AG20443 (cell line): ENCODE measurements around the gene SDHAF2.
A peak's percentile ranks its signal among the peaks of the same experiment; 100 is the strongest.
"Not testable (repeated sequence)": the region's sequence is repeated elsewhere in the genome, so short reads cannot be mapped to it uniquely, and the experiment has no call there.

Source experiments
- DNase-seq: peaks from one replicate; pipeline ENCODE4 v3.0.0; 2012; ENCODE audit warnings: low spot score, mixed read lengths

Gene SDHAF2

GRCh38 chr11:61425367-61426131, 4.4 kb upstream of the SDHAF2 start:
- DNase-seq, result no peak

GRCh38 chr11:61429346-61429690, 606 bp upstream of the SDHAF2 start:
- peak; percentile 89 for DNase-seq

- DNase-seq, result not testable (repeated sequence)
Observed at GRCh38 chr11:61430839-61431238, 915 bp downstream of the SDHAF2 start.

GRCh38 chr11:61437496-61437895, 7.6 kb downstream of the SDHAF2 start:
- no peak for DNase-seq

GRCh38 chr11:61439615-61440014, 9.7 kb downstream of the SDHAF2 start:
- no peak for DNase-seq

- no peak for DNase-seq
Observed at GRCh38 chr11:61442616-61443015, 12.7 kb downstream of the SDHAF2 start.

- no peak for DNase-seq
Observed at GRCh38 chr11:61445516-61445915, 15.6 kb downstream of the SDHAF2 start.

- peak; percentile 96 for DNase-seq
Observed at GRCh38 chr11:61446211-61446651, 16.3 kb downstream of the SDHAF2 start.

GRCh38 chr11:61447601-61448551, 18.0 kb downstream of the SDHAF2 start:
- no peak for DNase-seq

GRCh38 chr11:61448552-61448927, 18.6 kb downstream of the SDHAF2 start:
- no peak for DNase-seq

- no peak for DNase-seq
Observed at GRCh38 chr11:61452825-61453224, 22.9 kb downstream of the SDHAF2 start.

GRCh38 chr11:61453695-61454094, 23.8 kb downstream of the SDHAF2 start:
- DNase-seq, result no peak

- DNase-seq, result no peak
Observed at GRCh38 chr11:61454520-61454919, 24.6 kb downstream of the SDHAF2 start.

- DNase-seq, result peak; percentile 61
Observed at GRCh38 chr11:61460474-61460881, 30.6 kb downstream of the SDHAF2 start.

GRCh38 chr11:61460986-61461385, 31.1 kb downstream of the SDHAF2 start:
- no peak for DNase-seq

- not testable (repeated sequence) for DNase-seq
Observed at GRCh38 chr11:61467602-61468001, 37.7 kb downstream of the SDHAF2 start.

GRCh38 chr11:61468002-61468401, 38.1 kb downstream of the SDHAF2 start:
- DNase-seq, result no peak

- peak; percentile 46 for DNase-seq
Observed at GRCh38 chr11:61472282-61472681, 42.4 kb downstream of the SDHAF2 start.

GRCh38 chr11:61472868-61473267, 42.9 kb downstream of the SDHAF2 start:
- DNase-seq, result peak; percentile 43

- no peak for DNase-seq
Observed at GRCh38 chr11:61473370-61474012, 43.6 kb downstream of the SDHAF2 start.

GRCh38 chr11:61474013-61474643, 44.2 kb downstream of the SDHAF2 start:
- DNase-seq, result no peak

GRCh38 chr11:61475433-61475832, 45.5 kb downstream of the SDHAF2 start:
- DNase-seq, result no peak
